Fibroblast of skin of left quadriceps (primary cell): ENCODE measurements around the gene PCSK2.
"Not testable (repeated sequence)": the region's sequence is repeated elsewhere in the genome, so short reads cannot be mapped to it uniquely, and the experiment has no call there.

Experiments used
- DNase-seq, 2 experiments: peaks; one replicate each; pipeline ENCODE4 v3.0.0-alpha.2; 2013; ENCODE audit warnings: low read depth in 2 of 2

Gene PCSK2, protein sequence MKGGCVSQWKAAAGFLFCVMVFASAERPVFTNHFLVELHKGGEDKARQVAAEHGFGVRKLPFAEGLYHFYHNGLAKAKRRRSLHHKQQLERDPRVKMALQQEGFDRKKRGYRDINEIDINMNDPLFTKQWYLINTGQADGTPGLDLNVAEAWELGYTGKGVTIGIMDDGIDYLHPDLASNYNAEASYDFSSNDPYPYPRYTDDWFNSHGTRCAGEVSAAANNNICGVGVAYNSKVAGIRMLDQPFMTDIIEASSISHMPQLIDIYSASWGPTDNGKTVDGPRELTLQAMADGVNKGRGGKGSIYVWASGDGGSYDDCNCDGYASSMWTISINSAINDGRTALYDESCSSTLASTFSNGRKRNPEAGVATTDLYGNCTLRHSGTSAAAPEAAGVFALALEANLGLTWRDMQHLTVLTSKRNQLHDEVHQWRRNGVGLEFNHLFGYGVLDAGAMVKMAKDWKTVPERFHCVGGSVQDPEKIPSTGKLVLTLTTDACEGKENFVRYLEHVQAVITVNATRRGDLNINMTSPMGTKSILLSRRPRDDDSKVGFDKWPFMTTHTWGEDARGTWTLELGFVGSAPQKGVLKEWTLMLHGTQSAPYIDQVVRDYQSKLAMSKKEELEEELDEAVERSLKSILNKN

DNA sequence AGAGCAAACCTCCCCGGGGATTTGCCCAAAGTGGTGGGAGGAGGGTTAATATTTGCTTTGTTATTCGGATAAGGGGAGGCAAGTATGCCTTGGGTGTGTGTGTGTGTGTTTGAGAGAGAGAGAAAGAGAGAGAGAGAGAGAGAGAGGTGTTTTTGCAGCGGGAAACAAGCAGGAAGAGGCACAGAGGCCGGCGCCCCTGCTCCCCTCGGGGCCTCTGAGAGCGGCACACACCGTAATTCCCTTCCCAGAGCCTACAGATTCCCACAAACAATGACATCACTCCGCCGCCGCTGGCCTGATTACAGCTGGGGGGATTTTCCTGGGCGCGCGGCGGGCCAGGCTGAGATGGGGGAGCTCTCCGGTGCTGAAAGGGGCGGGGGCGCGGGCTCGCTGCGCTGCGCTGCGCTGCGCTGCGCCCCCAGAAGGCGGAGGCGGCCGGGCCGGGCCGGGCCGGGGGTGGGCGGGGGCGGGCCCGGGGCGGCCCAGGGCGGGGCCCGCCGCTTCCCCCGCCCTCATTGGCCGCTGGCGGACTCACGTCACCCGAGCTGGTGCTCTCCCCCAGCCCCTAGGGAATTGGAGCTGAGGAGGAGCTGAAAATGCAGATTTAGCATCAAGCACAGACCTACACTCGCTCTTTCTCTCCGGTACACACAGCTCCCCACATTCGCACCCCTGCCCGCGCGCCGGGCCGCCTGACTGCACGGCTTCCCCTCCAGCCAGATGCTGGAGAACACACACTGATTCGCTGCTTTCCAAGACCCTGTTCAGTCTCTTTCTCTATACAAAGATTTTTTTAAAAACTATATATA lies at the start of gene PCSK2:
PCSK2 (plus strand) TSS at position 631 of the 809 bp plus-strand sequence. CDS start 266 bp downstream, outside the sequence.
- DNase-seq, result peak; percentile 75 to 76

DNA sequence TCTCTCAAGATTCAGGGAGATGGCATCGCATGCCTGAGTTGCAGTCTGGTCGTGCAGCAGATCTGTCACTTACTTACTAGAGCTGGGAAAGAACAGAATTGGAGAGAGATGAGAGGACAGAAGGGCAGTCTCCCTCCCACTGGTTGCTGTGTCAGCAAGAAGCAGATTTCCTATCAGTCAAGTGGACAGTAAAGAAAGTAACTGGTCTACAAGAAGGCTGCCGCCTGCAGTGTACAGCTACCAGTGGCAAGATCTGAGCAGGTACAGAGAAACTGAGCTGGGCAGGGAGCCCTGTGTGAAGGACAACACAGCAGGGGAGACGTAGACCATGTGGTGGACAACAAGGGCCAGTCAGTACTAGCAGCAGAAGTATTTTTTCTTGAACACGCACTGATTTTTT lies 49.5 kb upstream of the PCSK2 start:
- no peak for DNase-seq

DNA sequence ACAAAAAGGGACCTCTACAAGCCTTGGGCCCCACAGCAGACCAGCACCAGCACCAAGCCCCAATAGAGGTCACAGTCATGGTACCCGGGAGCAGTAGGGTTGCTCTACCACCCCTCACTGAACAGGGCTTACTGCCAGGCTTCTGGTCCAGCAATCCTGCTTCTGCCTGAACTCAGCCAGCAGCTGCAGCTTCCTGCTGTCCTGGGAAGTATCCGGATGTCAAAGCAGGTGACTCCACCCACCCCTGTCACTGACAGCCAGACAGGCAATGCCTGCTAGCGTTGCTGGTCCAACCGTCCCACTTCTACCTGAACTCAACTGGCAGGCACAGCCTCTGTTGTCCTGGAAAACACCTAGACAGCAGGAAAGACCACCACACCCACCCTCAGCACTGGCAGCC lies 47.0 kb upstream of the PCSK2 start:
- DNase-seq, result no peak

DNA sequence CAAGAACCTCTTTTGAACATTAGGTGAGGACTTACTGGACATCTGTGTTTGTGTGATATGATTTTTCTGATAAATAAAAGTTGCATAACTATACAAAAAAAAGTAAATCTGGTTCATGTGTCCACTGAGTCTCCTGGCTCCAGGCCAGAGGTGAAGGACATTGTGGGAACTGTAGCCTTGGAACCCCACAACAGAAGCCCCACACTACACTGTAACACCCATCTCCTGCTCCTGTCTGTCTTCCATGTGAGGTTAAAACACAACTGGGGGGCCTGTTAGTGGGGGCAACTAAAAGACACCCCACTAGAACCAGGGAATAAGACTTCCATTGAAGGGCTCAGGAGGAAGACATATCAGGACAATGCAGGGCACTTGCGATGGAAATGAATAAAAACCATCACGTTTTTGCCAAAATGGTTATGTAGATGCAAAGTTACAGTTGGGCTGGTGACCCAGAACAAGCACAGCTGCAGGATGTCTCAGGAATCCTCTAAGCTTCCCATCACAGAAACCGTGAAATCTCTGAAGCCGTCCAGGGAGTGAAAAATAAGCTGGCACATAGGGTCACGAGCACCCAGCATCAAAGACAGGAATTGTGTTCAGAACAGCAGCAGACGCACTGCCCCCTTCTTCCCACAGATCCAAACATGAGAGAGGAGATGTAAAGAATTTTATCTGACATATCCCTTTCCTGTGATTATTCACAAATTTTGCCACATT lies 36.7 kb upstream of the PCSK2 start:
- no peak for DNase-seq

DNA sequence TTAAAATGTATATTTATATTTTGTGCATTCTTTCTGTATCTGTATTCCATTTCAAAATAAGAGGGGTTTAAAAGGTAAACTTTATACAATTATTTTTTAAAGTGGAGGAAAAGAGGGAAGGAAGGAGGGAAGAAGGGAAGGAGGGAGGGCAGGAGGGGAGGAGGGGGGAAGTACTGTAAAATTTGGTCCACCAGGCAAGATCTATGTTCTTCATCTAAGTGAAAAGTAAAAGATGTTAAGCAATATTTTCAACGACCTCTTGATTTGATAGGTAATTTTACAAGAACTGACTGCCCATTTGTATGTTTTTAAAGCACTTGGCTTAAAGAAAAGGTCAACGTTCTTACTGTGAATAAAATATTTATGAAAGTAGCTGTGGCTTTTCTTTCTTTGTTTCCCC lies 29.8 kb upstream of the PCSK2 start:
- DNase-seq, result no peak

DNA sequence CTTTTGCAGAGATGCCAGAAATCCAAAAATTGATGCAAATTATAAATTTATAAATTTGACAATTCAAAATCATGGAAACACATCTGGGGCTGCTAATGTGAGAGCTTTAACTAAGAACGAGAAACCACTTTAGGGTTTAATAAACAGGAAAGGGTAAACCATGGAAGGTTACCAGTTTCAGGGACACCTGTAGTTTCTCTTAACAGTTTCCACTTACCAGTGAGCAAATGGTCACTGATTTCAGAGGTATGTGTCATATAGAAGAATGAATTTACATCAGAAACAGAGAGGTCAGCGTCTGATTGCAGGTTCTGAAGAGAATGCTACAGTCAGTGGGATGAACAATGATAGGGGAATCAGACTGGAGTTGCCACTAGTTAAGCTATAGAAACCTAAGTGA lies 24.8 kb upstream of the PCSK2 start:
- no peak for DNase-seq

DNA sequence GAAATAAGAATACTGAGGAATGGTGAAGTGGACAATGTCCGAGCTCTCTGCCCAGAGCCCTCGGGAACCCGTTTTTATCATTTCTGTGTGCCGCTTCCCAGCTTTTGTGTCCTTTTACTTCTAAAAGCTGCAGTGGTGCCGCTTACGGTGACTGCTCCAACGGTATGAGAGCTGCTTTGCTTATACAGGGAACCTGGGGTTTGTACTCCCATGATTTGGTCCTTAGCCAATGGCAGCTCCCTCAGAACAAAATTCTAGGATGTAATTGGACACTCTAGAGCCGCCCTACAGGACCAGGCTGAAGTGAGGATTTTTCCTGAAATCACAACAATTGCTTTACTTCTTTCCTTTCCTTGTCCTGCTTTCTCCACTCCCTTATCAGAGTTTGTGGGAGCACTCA lies 24.2 kb upstream of the PCSK2 start:
- DNase-seq, result no peak

DNA sequence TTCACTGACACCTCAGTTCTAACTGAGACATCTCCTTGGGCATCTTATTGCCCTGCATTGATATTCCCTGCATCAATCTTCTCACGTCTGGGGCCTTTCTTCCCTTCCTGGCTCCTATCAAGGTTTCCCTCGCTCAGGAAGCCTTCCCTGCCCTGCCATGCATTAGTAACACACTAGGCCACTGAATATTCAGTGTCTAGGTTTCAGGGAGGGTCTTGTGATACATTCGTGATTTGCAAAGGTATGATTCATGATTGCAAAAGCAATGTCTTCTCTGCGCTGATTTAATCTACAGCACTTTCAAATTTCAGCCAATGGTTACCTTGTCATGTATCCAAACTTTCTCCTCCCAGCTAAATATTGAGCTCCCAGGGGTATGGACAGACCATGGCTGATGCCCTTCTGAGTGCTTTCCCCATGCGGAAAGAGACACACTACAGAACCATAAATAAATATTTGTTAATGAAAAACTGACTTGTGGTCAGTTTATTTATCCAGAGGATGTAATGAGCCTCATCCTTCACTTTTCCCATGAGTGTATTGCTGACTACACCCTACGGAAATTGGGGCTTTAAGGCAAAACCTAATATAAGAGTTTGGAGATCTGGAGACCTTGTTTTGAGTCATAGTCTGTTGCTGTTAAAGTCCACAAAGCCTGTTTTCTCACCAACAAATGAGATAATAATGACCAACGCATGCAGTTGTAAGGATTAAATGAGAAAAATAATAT lies 21.6 kb upstream of the PCSK2 start:
- no peak for DNase-seq

DNA sequence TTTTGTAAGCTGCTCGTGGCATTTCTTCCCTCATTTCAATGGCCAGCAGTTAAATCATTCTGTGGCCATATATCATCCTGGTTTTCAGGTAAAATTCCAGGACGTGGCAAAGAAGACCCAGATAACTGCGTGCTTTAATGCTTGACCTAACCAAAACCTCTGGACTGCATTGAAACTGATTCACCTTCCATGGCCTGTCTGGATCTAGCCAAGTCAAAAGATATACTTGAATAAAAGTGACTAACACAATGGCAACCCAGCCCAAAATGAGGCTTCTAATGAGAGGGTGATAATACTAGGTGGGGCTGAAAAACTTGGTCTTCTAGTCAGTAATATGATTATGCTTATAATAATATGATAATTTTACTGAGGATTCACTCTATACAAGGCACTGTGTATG lies 16.5 kb upstream of the PCSK2 start:
- no peak for DNase-seq

DNA sequence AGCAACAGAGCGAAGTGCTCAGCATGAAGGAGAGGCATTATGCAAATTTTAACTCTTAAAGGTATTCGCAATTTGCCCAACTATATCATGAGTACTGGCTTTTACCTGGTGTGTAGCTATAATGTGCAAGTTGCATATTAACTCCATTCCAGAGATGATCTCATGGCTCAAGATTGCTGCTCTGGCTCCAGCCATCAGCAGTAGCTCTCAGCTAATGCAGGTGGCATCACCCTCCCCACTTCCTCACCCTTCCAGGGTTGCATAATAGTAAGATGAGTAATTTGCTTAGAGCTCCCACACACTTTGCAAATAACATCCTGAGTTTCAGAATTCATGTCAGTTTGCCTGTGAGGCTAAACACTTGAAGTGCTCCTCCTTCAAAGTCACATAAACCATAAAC lies 15.9 kb upstream of the PCSK2 start:
- DNase-seq, result no peak

DNA sequence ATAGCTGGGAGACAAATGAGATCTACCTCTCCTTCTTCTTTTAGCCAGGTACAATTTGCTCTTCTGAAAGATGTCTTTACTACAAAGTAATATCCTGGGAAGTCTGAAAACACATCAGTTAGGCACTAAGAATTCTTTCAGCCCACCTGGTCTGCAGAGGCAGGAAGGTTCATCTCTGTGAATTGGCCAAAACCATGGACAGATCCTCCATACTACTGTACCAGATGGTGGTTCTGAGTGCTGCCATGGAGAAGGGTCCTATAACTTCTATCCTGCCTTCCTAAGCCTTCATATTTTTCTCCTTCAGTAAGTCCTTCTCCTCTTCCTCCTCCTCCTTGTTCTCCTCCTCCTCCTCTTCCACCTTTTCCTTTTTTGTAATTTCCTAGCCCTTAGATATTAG lies 11.7 kb upstream of the PCSK2 start:
- DNase-seq, result no peak

DNA sequence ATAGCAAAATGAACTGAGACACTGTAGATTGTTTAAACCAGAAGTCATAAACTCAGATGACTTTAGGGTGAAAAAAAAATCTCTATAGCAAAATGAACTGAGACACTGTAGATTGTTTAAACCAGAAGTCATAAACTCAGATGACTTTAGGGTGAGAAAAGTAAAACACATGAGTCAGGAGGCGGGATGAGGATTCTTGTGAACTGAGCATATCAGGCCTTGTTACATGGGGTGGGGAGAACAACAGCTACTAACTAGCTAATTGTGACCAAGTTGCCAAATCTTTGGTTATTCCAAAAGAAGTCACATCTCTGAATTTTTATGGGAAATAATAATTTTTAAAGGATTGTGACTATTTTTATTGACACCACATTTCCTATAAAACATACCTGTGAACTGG lies 7.0 kb upstream of the PCSK2 start:
- DNase-seq, result not testable (repeated sequence)

DNA sequence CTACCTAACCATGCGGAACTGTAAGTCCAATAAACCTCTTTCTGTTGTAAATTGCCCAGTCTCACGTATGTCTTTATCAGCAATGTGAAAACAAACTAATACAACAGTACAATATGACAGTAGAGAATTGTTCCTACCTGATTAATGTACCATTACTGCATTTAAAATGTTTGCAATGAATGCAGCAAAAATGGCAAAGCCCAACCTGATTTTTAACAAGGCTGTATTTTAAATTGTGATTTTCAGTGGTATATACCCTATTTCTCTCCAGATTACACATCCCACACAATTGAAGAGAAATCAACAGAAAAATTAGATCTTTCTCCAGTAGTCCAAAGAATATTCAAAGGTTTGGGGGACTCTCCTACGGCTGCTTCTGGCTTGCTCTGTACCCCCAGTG lies 3.3 kb upstream of the PCSK2 start:
- no peak for DNase-seq

DNA sequence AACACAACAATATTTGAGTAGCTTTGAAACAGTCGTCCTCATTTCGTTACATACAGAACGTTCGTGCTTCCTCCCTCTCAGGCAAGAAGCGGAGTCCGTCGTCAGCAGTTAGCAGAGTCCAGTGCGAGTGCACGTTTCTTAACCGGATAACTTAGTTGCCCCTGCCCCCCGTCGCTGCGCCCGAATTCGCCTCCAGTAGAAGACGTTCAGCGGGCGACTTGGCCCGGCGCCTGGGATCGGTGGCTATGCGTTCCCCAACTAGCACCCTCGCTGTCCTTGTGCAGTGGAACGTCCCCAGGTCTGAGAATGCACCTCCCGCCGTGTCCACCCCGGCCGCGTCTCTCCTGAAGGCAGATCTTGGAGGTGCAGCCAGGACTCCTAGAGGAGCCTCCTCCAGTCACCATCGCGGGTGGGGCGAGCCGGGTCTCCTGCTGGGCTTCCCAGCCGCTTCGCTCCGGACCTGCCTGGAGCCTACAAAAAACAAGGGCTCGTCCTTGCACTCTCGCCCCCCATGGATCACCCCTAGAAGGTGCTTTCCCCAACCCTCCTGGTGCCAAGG lies 910 bp upstream of the PCSK2 start:
- DNase-seq, result no peak

DNA sequence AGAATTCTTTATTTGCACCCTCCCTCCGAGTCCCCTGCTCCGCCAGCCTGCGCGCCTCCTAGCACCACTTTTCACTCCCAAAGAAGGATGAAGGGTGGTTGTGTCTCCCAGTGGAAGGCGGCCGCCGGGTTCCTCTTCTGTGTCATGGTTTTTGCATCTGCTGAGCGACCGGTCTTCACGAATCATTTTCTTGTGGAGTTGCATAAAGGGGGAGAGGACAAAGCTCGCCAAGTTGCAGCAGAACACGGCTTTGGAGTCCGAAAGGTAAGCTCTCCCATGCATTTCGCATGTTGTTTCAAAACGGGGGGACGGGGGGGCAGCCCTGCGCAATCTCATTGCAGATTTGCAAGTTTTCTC lies 357 bp downstream of the PCSK2 start:
- DNase-seq, result no peak

DNA sequence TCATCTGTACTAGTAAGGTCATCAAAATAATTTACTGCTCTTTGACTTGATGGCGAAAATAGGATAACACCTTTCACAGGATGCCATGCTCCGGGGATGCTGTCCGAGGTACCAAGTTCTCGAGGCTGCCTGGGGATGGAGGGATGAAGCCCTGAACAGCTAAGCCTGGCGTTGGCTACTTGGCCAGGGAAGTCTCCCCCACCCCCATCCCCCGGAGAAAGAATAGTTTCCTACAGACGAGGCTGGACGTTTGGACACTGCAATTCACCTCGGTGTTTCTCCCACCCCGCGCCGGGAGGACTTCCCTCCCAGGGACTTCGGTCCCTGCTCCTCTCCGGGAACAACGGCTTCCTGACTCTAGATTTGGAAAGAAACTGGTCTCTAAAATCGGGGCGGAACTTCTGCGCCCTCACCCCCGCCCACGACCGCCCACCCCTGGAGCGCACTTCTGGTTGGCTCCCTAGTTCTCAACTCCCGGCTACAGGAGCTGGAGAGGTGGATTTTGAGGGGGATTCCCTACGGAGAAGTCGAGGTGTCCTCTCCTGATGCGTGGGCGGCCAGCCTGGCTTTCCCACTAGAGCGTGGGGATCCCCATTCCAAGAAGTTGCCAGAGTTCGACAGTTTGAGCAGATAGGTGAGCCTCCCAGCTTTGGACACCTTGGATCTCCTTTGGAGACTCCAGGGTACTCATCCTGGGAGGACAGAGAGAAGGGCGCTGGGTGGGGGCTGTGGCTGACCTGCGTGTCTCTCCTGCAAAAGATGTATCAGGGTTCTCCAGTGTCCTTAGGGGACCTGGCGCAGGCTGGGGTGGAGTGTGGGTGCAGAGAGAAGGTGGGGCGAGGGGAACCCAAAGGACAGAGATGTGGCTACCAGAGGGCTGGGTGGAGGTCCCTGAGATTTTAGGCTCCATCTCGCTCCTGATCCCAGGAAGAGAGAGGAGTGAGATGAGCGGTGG lies 1.1 kb downstream of the PCSK2 start:
- DNase-seq, result no peak

DNA sequence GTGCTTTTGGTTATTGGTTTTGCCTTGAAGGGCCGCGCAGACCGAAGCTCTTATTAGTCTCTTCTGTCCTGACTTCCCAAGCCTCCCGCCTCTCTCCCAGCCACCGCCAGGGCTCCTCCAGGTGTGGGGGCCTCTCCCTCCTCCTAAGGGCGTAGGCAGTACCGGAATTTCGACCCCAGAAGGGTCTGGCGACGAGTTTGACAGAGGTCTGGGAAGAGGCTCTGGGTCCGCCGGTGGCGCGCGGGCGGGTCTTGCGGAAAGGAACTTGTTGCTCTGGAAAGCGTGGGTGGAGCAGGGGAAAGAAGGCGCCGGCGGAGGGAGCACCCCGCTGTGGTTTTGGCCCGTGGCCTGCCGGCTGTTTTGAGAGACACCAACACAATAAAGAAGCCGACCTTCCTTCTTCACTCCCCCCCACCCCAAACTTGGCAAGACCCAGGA lies 1.8 kb downstream of the PCSK2 start:
- no peak for DNase-seq

DNA sequence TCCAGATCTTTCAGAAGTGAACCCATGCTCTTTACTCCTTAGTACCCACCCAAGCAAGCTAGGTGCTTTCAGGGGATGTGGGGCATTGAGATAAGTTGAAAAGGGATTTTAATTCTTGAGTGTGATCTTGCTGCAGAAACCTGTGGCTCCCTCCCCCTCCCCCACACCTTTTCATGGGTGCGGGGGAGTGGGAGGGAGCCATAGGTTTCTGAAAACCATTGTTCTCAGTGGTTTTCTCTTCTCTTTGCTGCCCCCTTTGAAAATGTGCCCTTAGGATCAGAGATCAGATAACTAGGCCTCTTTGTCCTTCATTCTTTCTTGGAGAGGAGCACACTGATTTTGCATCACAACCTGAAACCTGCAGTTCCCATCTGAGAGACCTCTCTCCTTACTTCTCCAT lies 2.4 kb downstream of the PCSK2 start:
- no peak for DNase-seq

DNA sequence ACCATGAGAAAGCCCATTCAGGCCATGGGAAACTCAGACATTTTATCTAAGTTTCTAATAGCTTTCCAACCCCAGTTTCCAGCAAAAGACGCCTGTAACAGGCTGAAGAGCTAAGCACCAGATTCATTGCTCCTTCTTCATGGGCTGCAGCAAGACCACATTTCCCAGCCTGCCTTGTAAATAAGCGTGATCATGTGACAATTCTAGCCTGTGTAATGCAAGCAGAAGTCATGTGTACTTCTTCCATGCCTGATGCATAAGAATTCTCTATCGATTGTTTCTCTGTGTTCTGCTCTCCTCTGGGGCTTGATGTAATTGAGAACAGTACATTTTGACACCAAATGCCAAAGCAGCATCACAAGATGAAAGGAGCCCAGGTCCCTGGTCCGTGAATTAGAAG lies 6.8 kb downstream of the PCSK2 start:
- DNase-seq, result no peak

DNA sequence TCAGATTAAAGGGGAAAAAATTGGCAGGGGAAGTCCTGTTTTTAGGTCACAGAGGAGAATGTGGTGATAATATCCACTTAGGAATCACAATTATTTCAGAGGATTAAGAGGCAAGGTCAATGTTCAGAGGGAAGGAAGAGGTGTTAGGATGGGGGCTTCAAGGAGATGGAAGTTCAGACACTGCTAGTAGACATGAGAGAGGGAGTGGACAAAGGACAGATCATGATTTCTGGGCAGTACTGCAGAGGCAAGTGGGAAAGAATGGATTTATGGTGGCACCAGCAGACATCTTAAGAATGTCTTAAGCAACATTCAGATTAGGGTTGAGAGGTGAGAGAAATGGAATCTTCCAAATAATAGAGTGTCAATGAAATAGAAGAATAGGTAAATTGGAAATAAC lies 9.9 kb downstream of the PCSK2 start:
- no peak for DNase-seq
